Neural progenitor cell (in vitro differentiated cells): ENCODE measurements around the gene NINL. TPM values are rescaled to one million over a fixed set of nuclear protein-coding genes. Genes with fewer than 3 reads are reported as not detected.
"Not testable (repeated sequence)": the region's sequence is repeated elsewhere in the genome, so short reads cannot be mapped to it uniquely, and the experiment has no call there.

Source experiments
- DNase-seq: peaks from one replicate; pipeline ENCODE4 v3.0.0-alpha.2; 2016; ENCODE audit warnings: low spot score
- H2AFZ ChIP-seq: fragments of 200-600 bp; sonication (generic); replicated peaks from 2 replicates; pipeline ENCODE4 v1.6.1; 2016; ENCODE audit warnings: antibody characterized with exemption
- H3F3A ChIP-seq: fragments of 200-600 bp; sonication (generic); 2 replicates; pipeline ENCODE4 v1.6.1; 2016; ENCODE audit warnings: antibody characterized with exemption, low read depth
- H3K27ac ChIP-seq: fragments of 200-600 bp; sonication (generic); 2 replicates; pipeline ENCODE4 v1.5.1; 2016; ENCODE audit warnings: mild to moderate bottlenecking
- H3K27me3 ChIP-seq: fragments of 200-600 bp; sonication (generic); 2 replicates; pipeline ENCODE4 v1.6.1; 2016; ENCODE audit warnings: mild to moderate bottlenecking, moderate library complexity
- H3K36me3 ChIP-seq: fragments of 200-600 bp; sonication (generic); 2 replicates; pipeline ENCODE4 v1.5.1; 2016
- H3K4me1 ChIP-seq: fragments of 200-600 bp; sonication (generic); 2 replicates; pipeline ENCODE4 v1.6.1; 2016; ENCODE audit warnings: mixed run types
- H3K4me2 ChIP-seq: fragments of 200-600 bp; sonication (generic); 2 replicates; pipeline ENCODE4 v1.6.1; 2016
- H3K4me3 ChIP-seq: fragments of 200-600 bp; sonication (generic); 2 replicates; pipeline ENCODE4 v1.5.1; 2016
- H3K79me2 ChIP-seq: fragments of 200-600 bp; sonication (generic); 2 replicates; pipeline ENCODE4 v1.6.1; 2016; ENCODE audit warnings: low read depth
- H3K9ac ChIP-seq: fragments of 200-600 bp; sonication (generic); 2 replicates; pipeline ENCODE4 v1.6.1; 2016
- H3K9me3 ChIP-seq: fragments of 200-600 bp; sonication (generic); 2 replicates; pipeline ENCODE4 v1.5.1; 2016; ENCODE audit warnings: low read depth
- H4K20me1 ChIP-seq: fragments of 200-600 bp; sonication (generic); 2 replicates; pipeline ENCODE4 v1.6.1; 2016; ENCODE audit warnings: low read depth
- H3K27ac Mint-ChIP-seq: 3 replicates; pipeline ENCODE4 v1.8.0; 2021; ENCODE audit warnings: mixed read lengths
- H3K27me3 Mint-ChIP-seq: 2 replicates; pipeline ENCODE4 v1.8.0; 2022; ENCODE audit warnings: low read depth, mild to moderate bottlenecking, inconsistent platforms, moderate library complexity, mixed read lengths; ENCODE audit not compliant: insufficient read depth
- H3K36me3 Mint-ChIP-seq: 3 replicates; pipeline ENCODE4 v1.8.0; 2021; ENCODE audit warnings: mixed read lengths
- H3K4me1 Mint-ChIP-seq: 3 replicates; pipeline ENCODE4 v1.8.0; 2021; ENCODE audit warnings: mixed read lengths
- H3K4me3 Mint-ChIP-seq: 3 replicates; pipeline ENCODE4 v1.8.0; 2021; ENCODE audit warnings: mild to moderate bottlenecking, moderate library complexity, mixed read lengths
- H3K9me3 Mint-ChIP-seq: 3 replicates; pipeline ENCODE4 v1.8.0; 2020; ENCODE audit warnings: mixed read lengths
- CTCF ChIP-seq: fragments of 200-600 bp; sonication (generic); IDR thresholded peaks from 2 replicates; pipeline ENCODE4 v1.5.1; 2017; ENCODE audit warnings: antibody characterized with exemption, mild to moderate bottlenecking
- EZH2 ChIP-seq: fragments of 200-600 bp; sonication (generic); IDR thresholded peaks from 2 replicates; pipeline ENCODE4 v1.6.1; 2017; ENCODE audit warnings: antibody characterized with exemption, mild to moderate bottlenecking, moderate library complexity
- EZH2phosphoT487 ChIP-seq: fragments of 200-600 bp; sonication (generic); IDR thresholded peaks from 2 replicates; pipeline ENCODE4 v1.6.1; 2017; ENCODE audit warnings: antibody characterized with exemption
- total RNA-seq: library from RNA; depleted of rRNA; stranded (reverse); fragments of >200 nt; gene quantifications from 2 replicates; pipeline ENCODE4 v1.2.3, GENCODE V29; 2015; ENCODE audit warnings: low replicate concordance

Gene NINL
- total RNA-seq, 1 donor from 2014 or later = 21.5 TPM

GRCh38 chr20:25477014-25477882 is 108.1 kb downstream of the NINL start:
- Histone ChIP-seq H3K27me3 (no peaks in the 10 kb centered on the region), H3K9ac (no peak overlapping the region), H2AFZ (no peak overlapping the region), H3K79me2 (no peaks in the 10 kb centered on the region), H3K9me3 (no peaks in the 10 kb centered on the region), H3K4me1 (no peaks in the 10 kb centered on the region), H3K4me3 (no peak overlapping the region), H3K36me3 (no peaks in the 10 kb centered on the region), H3F3A (no peaks in the 10 kb centered on the region), H4K20me1 (no peaks in the 10 kb centered on the region), H3K4me2 (no peak overlapping the region), H3K27ac (no peak overlapping the region)
- no peaks in the 10 kb centered on the region for H3K4me1 Mint-ChIP-seq
- peak overlapping the region; percentile 63 for H3K27ac Mint-ChIP-seq
- peaks cover 34% of the 10 kb centered on the region for H3K36me3 Mint-ChIP-seq
- no peak overlapping the region for H3K4me3 Mint-ChIP-seq
- peaks cover 2% of the 10 kb centered on the region for H3K27me3 Mint-ChIP-seq
- no peak for DNase-seq
- no peak for TF ChIP-seq EZH2
- TF ChIP-seq EZH2phosphoT487 = no peak
- TF ChIP-seq CTCF = no peak
- H3K9me3 Mint-ChIP-seq = no peaks in the 10 kb centered on the region

GRCh38 chr20:25476106-25477013 is 109.0 kb downstream of the NINL start:
- no peaks in the 10 kb centered on the region for H3K4me1 ChIP-seq
- no peaks in the 10 kb centered on the region for H3K27me3 ChIP-seq
- no peaks in the 10 kb centered on the region for H3K79me2 ChIP-seq
- Mint-ChIP-seq H3K36me3 (peaks cover 36% of the 10 kb centered on the region), H3K27ac (peak overlapping the region; percentile 63), H3K4me3 (no peak overlapping the region), H3K9me3 (no peaks in the 10 kb centered on the region), H3K27me3 (no peaks in the 10 kb centered on the region), H3K4me1 (no peaks in the 10 kb centered on the region)
- TF ChIP-seq EZH2 (no peak), EZH2phosphoT487 (no peak), CTCF (no peak)
- DNase-seq = no peak
- H3K27ac ChIP-seq = no peak overlapping the region
- H3K9me3 ChIP-seq = no peaks in the 10 kb centered on the region
- no peaks in the 10 kb centered on the region for H3F3A ChIP-seq
- no peak overlapping the region for H2AFZ ChIP-seq
- no peak overlapping the region for H3K4me2 ChIP-seq
- H4K20me1 ChIP-seq = no peaks in the 10 kb centered on the region
- no peak overlapping the region for H3K4me3 ChIP-seq
- no peak overlapping the region for H3K9ac ChIP-seq
- no peaks in the 10 kb centered on the region for H3K36me3 ChIP-seq

- H3K27ac Mint-ChIP-seq, H3K4me1 ChIP-seq, H3K9ac ChIP-seq, H3K36me3 ChIP-seq, H3K4me3 ChIP-seq, H3K79me2 ChIP-seq, H2AFZ ChIP-seq, H3K4me2 ChIP-seq, H3K4me3 Mint-ChIP-seq, H3K9me3 Mint-ChIP-seq, H3K27me3 ChIP-seq, H4K20me1 ChIP-seq, H3K27ac ChIP-seq, DNase-seq, H3K9me3 ChIP-seq, H3F3A ChIP-seq, H3K27me3 Mint-ChIP-seq, H3K4me1 Mint-ChIP-seq: not testable (repeated sequence)
- peaks cover 36% of the 10 kb centered on the region for H3K36me3 Mint-ChIP-seq
These were observed 112.0 kb downstream of the NINL start for GRCh38 chr20:25473297-25473696.
